CD4-positive, alpha-beta T cell (primary cell): ENCODE results near the gene ABTB1. TPM values are rescaled to one million over a fixed set of nuclear protein-coding genes. Genes with fewer than 3 reads are reported as not detected.
"Not testable (repeated sequence)": the region's sequence is repeated elsewhere in the genome, so short reads cannot be mapped to it uniquely, and the experiment has no call there.

Source experiments
- ATAC-seq: fragments of 200-7000 bp; cut with Tn5 transposase; one replicate; pipeline ENCODE4 v1.10.0; 2022; ENCODE audit warnings: mild to moderate bottlenecking; ENCODE audit not compliant: poor library complexity
- CTCF ChIA-PET: fragments of 350-600 bp; sonication (Branson Sonifier 250); formaldehyde crosslinking; loops from one replicate; lab custom pipeline; 2021; ENCODE audit warnings: antibody characterized with exemption, inconsistent platforms; lab: Charles Lee
- POLR2A ChIA-PET: fragments of 350-600 bp; sonication (Branson Sonifier 250); formaldehyde crosslinking; loops from one replicate; lab custom pipeline; 2021; ENCODE audit warnings: antibody characterized with exemption, inconsistent platforms; lab: Charles Lee
- DNase-seq, 14 experiments: peaks; one replicate each; pipeline ENCODE4 v3.0.0-alpha.2; 2013 to 2020; ENCODE audit warnings: mixed read lengths in 2 of 14
- H3K27ac ChIP-seq, 2 donors: one replicate each; pipeline versions ENCODE4 v1.5.1 to v1.7.0; 2013; ENCODE audit warnings: low read length in 2 of 2, low read depth in 1 of 2, mild to moderate bottlenecking in 1 of 2
- H3K27me3 ChIP-seq, 2 experiments: 1 replicate in 1 of 2; 2 replicates in 1 of 2; pipeline versions ENCODE4 v1.6.1 to v1.7.0; 2013; ENCODE audit warnings: low read length in 2 of 2, control low read depth in 1 of 2, mild to moderate bottlenecking in 1 of 2, moderate library complexity in 1 of 2; ENCODE audit not compliant: insufficient read depth in 2 of 2, control insufficient read depth in 1 of 2
- H3K36me3 ChIP-seq: one replicate; pipeline ENCODE4 v1.6.1; 2013; ENCODE audit warnings: low read length, control low read depth; ENCODE audit not compliant: insufficient read depth
- H3K4me1 ChIP-seq: one replicate; pipeline ENCODE4 v1.6.1; 2013; ENCODE audit warnings: low read length, control low read depth; ENCODE audit not compliant: insufficient read depth
- H3K4me3 ChIP-seq: one replicate; pipeline ENCODE4 v1.5.1; 2013; ENCODE audit warnings: mild to moderate bottlenecking, low read length, moderate library complexity
- H3K9me3 ChIP-seq, 2 experiments: 1 replicate in 1 of 2; 2 replicates in 1 of 2; pipeline versions ENCODE4 v1.6.1 to v1.7.0; 2013; ENCODE audit warnings: low read length in 2 of 2, mild to moderate bottlenecking in 2 of 2, control low read depth in 1 of 2, moderate library complexity in 1 of 2; ENCODE audit not compliant: control insufficient read depth in 1 of 2, insufficient read depth in 1 of 2
- H3K27ac Mint-ChIP-seq: one replicate; pipeline ENCODE4 v1.8.0; 2020; ENCODE audit warnings: mixed read lengths
- H3K27me3 Mint-ChIP-seq: one replicate; pipeline ENCODE4 v1.8.0; 2021; ENCODE audit warnings: mixed read lengths
- H3K36me3 Mint-ChIP-seq: one replicate; pipeline ENCODE4 v1.8.0; 2021; ENCODE audit warnings: low read depth, mixed read lengths
- H3K4me1 Mint-ChIP-seq: one replicate; pipeline ENCODE4 v1.8.0; 2021; ENCODE audit warnings: low read depth, mixed read lengths
- H3K4me3 Mint-ChIP-seq: one replicate; pipeline ENCODE4 v1.8.0; 2020; ENCODE audit warnings: mild to moderate bottlenecking, mixed read lengths
- H3K9me3 Mint-ChIP-seq: one replicate; pipeline ENCODE4 v1.8.0; 2020; ENCODE audit warnings: mixed read lengths
- CTCF ChIP-seq: fragments of 200-600 bp; IDR thresholded peaks from one replicate; pipeline ENCODE4 v1.8.0; 2022; ENCODE audit warnings: antibody characterized with exemption, mild to moderate bottlenecking
- intact Hi-C, 2 experiments: fragments of 100-400 bp; cut with DNase I in 1 of 2; cut with micrococcal nuclease in 1 of 2; formaldehyde crosslinking; loops; one replicate each; pipeline versions ENCODE4 v1.15.1 to v1.9.0; 2023 to 2025; cut with DNase I, micrococcal nuclease
- total RNA-seq, 174 experiments: library from RNA in 2 of 174; stranded (reverse) in 2 of 174; gene quantifications; one replicate each; pipeline ENCODE4 v1.2.3 and lab custom pipeline; 2021 to 2026

Gene ABTB1
- total RNA-seq, 2 experiments from 2014 or later, result 116 to 118 TPM

GRCh38 chr3:127654374-127654773 lies 18.4 kb upstream of the ABTB1 start:
- Mint-ChIP-seq H3K36me3 (no peaks in the 10 kb centered on the region), H3K27ac (no peak overlapping the region), H3K9me3 (no peaks in the 10 kb centered on the region), H3K27me3 (no peaks in the 10 kb centered on the region), H3K4me1 (no peaks in the 10 kb centered on the region), H3K4me3 (no peak overlapping the region)
- Histone ChIP-seq H3K9me3 (no peaks in the 10 kb centered on the region), H3K4me1 (peaks cover 4% of the 10 kb centered on the region), H3K27me3 (no peaks in the 10 kb centered on the region), H3K4me3 (no peak overlapping the region), H3K27ac (no peak overlapping the region), H3K36me3 (no peaks in the 10 kb centered on the region)
- ChIA-PET POLR2A (no interaction called here), CTCF (no interaction called here)
- TF ChIP-seq CTCF, result no peak
- intact Hi-C loops, result loop anchor here in 1 of 2 experiments (5.0 kb wide), 1 partner anchor 178 kb away; no protein-coding TSS in a partner anchor
- DNase-seq (no peak), ATAC-seq (no peak)

- H3K9me3 Mint-ChIP-seq, DNase-seq, H3K4me3 ChIP-seq, H3K36me3 ChIP-seq, H3K4me1 ChIP-seq, CTCF ChIA-PET, H3K4me1 Mint-ChIP-seq, H3K27me3 ChIP-seq, H3K9me3 ChIP-seq, H3K27ac ChIP-seq, H3K4me3 Mint-ChIP-seq, H3K27me3 Mint-ChIP-seq, H3K36me3 Mint-ChIP-seq, H3K27ac Mint-ChIP-seq, ATAC-seq, POLR2A ChIA-PET: not testable (repeated sequence)
- intact Hi-C loops, result loop anchor here in 1 of 2 experiments (5.0 kb wide), 1 partner anchor 177 kb away; no protein-coding TSS in a partner anchor
These were observed 17.8 kb upstream of the ABTB1 start for GRCh38 chr3:127654993-127655392.

GRCh38 chr3:127655641-127656040 lies 17.1 kb upstream of the ABTB1 start:
- CTCF ChIA-PET, result no interaction called here
- H3K4me1 ChIP-seq, result peaks cover 4% of the 10 kb centered on the region
- no peaks in the 10 kb centered on the region for H3K9me3 Mint-ChIP-seq
- no peak overlapping the region for H3K4me3 Mint-ChIP-seq
- no peak for TF ChIP-seq CTCF
- H3K27me3 Mint-ChIP-seq, result no peaks in the 10 kb centered on the region
- intact Hi-C loops, result no loop called here
- H3K27ac ChIP-seq, result no peak overlapping the region
- no peaks in the 10 kb centered on the region for H3K27me3 ChIP-seq
- H3K36me3 ChIP-seq, result no peaks in the 10 kb centered on the region
- no peak for ATAC-seq
- H3K4me3 ChIP-seq, result no peak overlapping the region
- DNase-seq, result no peak
- no peaks in the 10 kb centered on the region for H3K9me3 ChIP-seq
- H3K27ac Mint-ChIP-seq, result no peak overlapping the region
- no peaks in the 10 kb centered on the region for H3K4me1 Mint-ChIP-seq
- POLR2A ChIA-PET, result no interaction called here
- H3K36me3 Mint-ChIP-seq, result peaks cover 4% of the 10 kb centered on the region

- Histone ChIP-seq H3K36me3 (no peaks in the 10 kb centered on the region), H3K4me1 (peaks cover 4% of the 10 kb centered on the region), H3K9me3 (no peaks in the 10 kb centered on the region), H3K27ac (no peak overlapping the region), H3K27me3 (no peaks in the 10 kb centered on the region), H3K4me3 (no peak overlapping the region)
- Mint-ChIP-seq H3K4me1 (no peaks in the 10 kb centered on the region), H3K4me3 (no peak overlapping the region), H3K9me3 (no peaks in the 10 kb centered on the region), H3K36me3 (peaks cover 4% of the 10 kb centered on the region), H3K27me3 (no peaks in the 10 kb centered on the region), H3K27ac (no peak overlapping the region)
- ATAC-seq, result no peak
- ChIA-PET CTCF (no interaction called here), POLR2A (interaction anchor here (0.7 kb wide), 1 partner anchor 15 kb away, joined by 3 read pairs; no protein-coding TSS in a partner anchor)
- no peak for TF ChIP-seq CTCF
- no peak for DNase-seq
- intact Hi-C loops, result no loop called here
These were observed 15.8 kb upstream of the ABTB1 start for GRCh38 chr3:127656906-127657305.
